Dedifferentiated amniotic fluid mesenchymal stem cell (primary cell): ENCODE measurements around the gene RNF208.

Experiments
- DNase-seq: peaks from one replicate; pipeline ENCODE4 v3.0.0-alpha.2; 2016; ENCODE audit errors: extremely low spot score

RNF208 gene

DNA sequence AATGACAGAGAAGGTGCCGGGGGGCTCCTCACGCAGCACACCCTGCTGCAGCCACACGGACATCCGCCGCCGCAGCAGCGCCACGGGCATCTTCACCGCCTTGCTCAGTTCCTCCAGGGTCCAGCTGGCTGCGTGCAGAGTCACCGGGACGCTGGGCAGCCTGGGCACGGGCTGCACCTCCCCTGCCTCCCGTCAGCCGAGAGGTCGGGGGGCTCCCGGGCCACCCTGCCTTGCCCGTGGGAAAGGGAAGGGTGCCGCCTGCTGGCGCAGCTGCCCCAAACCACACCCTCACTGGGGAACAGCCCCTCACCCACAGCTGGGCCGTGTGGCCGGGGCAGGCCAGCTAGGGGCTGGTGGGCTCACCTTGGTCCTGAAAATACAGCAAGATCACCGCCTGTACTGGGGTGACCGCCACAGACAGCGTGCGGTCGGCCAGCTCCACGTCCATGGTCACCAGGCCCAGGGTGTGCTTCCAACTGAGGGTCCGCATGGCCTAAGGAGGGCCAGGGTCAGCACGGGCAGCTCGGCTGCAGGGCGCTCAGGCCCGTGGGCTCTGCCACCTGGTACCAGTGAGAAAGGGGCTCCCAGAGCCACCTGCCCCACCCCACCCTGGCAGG, 46.6 kb downstream of the RNF208 start:
- DNase-seq, result no peak

DNA sequence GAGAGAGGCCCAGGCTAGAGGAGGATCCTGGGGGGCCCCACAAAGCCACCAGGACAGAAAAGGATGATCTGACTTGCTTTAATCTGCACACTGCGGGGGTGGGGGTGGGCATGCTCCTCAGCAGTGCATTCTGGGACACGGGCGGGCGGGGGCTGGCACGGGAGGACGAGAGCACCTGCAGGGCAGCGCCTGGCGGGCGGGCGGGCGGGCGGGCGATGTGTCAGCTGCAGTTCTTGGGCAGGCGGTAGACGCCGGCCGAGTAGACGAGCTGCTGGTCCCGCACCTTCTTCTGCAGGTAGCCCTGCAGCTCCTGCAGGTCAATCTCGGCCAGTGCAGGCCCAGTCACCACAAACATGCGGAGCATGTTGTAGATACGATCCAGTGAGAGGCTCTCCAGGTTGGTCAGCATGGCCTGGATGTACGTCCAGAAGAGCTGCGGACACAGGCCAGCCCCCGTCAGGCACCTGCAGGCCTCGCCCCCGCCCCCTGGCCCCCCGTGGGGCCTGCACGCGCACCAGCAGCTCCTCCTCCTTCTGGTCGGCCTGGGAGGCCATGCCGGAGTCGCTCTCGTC, 47.2 kb downstream of the RNF208 start:
- no peak for DNase-seq

DNA sequence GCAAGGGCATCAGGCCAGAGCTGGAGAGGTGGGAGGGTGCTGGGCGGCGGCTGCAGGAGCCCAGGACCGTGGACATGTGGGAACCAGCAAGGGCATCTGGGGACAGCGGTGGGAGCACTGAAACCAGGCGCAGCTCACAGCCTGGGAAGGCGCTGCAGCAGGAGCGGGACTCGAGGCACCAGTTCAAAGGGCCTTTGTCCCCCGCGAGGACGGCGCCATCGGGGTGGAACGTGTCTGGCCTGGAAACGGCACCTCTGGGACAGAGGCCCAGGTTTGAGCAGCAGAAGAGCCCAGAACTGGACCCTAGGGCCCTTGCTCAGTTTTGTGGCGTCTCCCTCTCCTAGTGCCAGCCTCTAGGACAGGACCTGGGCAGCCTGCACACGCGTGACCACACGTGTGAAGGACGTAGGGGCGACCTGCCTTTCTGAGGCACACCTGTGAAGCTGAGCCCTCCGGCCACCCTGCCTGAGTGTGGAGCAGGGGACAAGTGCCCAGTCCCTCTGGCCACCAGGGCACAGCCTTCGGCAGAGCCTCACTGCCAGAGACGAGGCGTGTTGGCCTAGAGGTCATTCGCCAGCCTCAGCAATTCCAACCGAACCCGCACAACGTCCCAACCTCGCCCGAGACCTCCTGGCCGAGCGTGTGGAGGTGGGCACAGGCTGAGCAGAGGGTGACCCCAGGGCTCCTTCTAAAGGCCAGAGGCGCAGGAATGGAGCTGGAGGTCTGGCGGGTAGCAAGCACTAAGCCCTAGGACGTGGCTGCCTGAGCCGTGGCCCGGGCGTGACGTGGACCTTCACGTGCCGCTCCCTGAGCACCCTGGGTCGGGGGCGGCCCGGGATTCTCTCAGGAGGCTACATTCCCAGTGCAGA, 48.0 kb downstream of the RNF208 start:
- no peak for DNase-seq

- no peak for DNase-seq
Observed at GRCh38 chr9:137172901-137173795, 48.9 kb downstream of the RNF208 start.

- no peak for DNase-seq
Observed at GRCh38 chr9:137171149-137171900, 50.7 kb downstream of the RNF208 start.

- DNase-seq, result no peak
Observed at GRCh38 chr9:137170486-137171148, 51.4 kb downstream of the RNF208 start.
